Mesenchymal stem cell (in vitro differentiated cells and primary cell): Measurements from ENCODE around the gene CDH5.

ENCODE experiments used
- DNase-seq: peaks from one replicate; pipeline ENCODE4 v3.0.0-alpha.2; 2013
- H2AFZ ChIP-seq: one replicate; pipeline ENCODE4 v1.6.1; 2013; ENCODE audit warnings: low read depth, mild to moderate bottlenecking, control low read depth, inconsistent platforms, low read length, moderate library complexity
- H2AK5ac ChIP-seq: 2 replicates; pipeline ENCODE4 v1.6.1; 2013; ENCODE audit warnings: low read length, moderate library complexity, mild to moderate bottlenecking, inconsistent platforms; ENCODE audit not compliant: severe bottlenecking
- H2BK120ac ChIP-seq: one replicate; pipeline ENCODE4 v1.6.1; 2013; ENCODE audit warnings: low read depth, mild to moderate bottlenecking, inconsistent platforms, low read length, moderate library complexity
- H2BK12ac ChIP-seq, 2 experiments: one replicate each; pipeline ENCODE4 v1.6.1; 2013; ENCODE audit warnings: inconsistent platforms in 2 of 2, low read length in 2 of 2, mild to moderate bottlenecking in 2 of 2, moderate library complexity in 2 of 2, control low read depth in 1 of 2
- H2BK15ac ChIP-seq: one replicate; pipeline ENCODE4 v1.6.1; 2013; ENCODE audit warnings: mild to moderate bottlenecking, low read depth, inconsistent platforms; ENCODE audit not compliant: poor library complexity, severe bottlenecking
- H2BK5ac ChIP-seq: 2 replicates; pipeline ENCODE4 v1.6.1; 2013; ENCODE audit warnings: low read depth, mild to moderate bottlenecking, low read length, control low read depth, inconsistent platforms; ENCODE audit not compliant: poor library complexity, severe bottlenecking
- H3K14ac ChIP-seq, 2 experiments: one replicate each; pipeline ENCODE4 v1.6.1; 2013; ENCODE audit warnings: inconsistent platforms in 2 of 2, low read length in 2 of 2, control low read depth in 1 of 2, mild to moderate bottlenecking in 1 of 2, moderate library complexity in 1 of 2
- H3K18ac ChIP-seq, 2 experiments: one replicate each; pipeline ENCODE4 v1.6.1; 2013; ENCODE audit warnings: inconsistent platforms in 2 of 2, low read length in 2 of 2, control low read depth in 1 of 2, low read depth in 1 of 2, mild to moderate bottlenecking in 1 of 2
- H3K23ac ChIP-seq, 2 experiments: one replicate each; pipeline ENCODE4 v1.6.1; 2013; ENCODE audit warnings: inconsistent platforms in 2 of 2, low read length in 2 of 2, mild to moderate bottlenecking in 2 of 2, moderate library complexity in 2 of 2, control low read depth in 1 of 2
- H3K27ac ChIP-seq: 2 replicates; pipeline ENCODE4 v1.5.1; 2013; ENCODE audit warnings: mild to moderate bottlenecking, moderate library complexity, low read length, control low read depth, inconsistent platforms; ENCODE audit not compliant: poor library complexity, severe bottlenecking
- H3K27me3 ChIP-seq, 2 experiments: 2 replicates each; pipeline versions ENCODE4 v1.6.1 to v1.7.0; 2013; ENCODE audit warnings: low read length in 2 of 2, mild to moderate bottlenecking in 2 of 2, moderate library complexity in 2 of 2, control low read depth in 1 of 2, inconsistent platforms in 1 of 2; ENCODE audit not compliant: control insufficient read depth in 1 of 2, insufficient read depth in 1 of 2
- H3K36me3 ChIP-seq, 2 experiments: 2 replicates each; pipeline versions ENCODE4 v1.6.1 to v1.7.0; 2013; ENCODE audit warnings: low read length in 2 of 2, control low read depth in 1 of 2, inconsistent platforms in 1 of 2, low read depth in 1 of 2, mild to moderate bottlenecking in 1 of 2; ENCODE audit not compliant: insufficient read depth in 2 of 2, control insufficient read depth in 1 of 2
- H3K4ac ChIP-seq, 2 experiments: one replicate each; pipeline ENCODE4 v1.6.1; 2013; ENCODE audit warnings: inconsistent platforms in 2 of 2, low read length in 2 of 2, mild to moderate bottlenecking in 2 of 2, moderate library complexity in 2 of 2, control low read depth in 1 of 2, low read depth in 1 of 2
- H3K4me1 ChIP-seq: 2 replicates; pipeline ENCODE4 v1.6.1; 2013; ENCODE audit warnings: low read depth, low read length, control low read depth; ENCODE audit not compliant: control insufficient read depth, insufficient read depth
- H3K4me2 ChIP-seq: 2 replicates; pipeline ENCODE4 v1.6.1; 2013; ENCODE audit warnings: low read length, mild to moderate bottlenecking, inconsistent platforms; ENCODE audit not compliant: poor library complexity, severe bottlenecking
- H3K4me3 ChIP-seq, 2 experiments: 2 replicates each; pipeline versions ENCODE4 v1.5.1 to v1.7.0; 2013; ENCODE audit warnings: low read length in 2 of 2, mild to moderate bottlenecking in 2 of 2, control low read depth in 1 of 2, low read depth in 1 of 2; ENCODE audit not compliant: insufficient read depth in 1 of 2
- H3K79me1 ChIP-seq: replicated peaks from 2 replicates; pipeline ENCODE4 v1.6.1; 2013; ENCODE audit warnings: mild to moderate bottlenecking, control low read depth, low read length, inconsistent platforms; ENCODE audit not compliant: poor library complexity, severe bottlenecking
- H3K9ac ChIP-seq: 2 replicates; pipeline ENCODE4 v1.7.0; 2013; ENCODE audit warnings: mild to moderate bottlenecking, low read length, moderate library complexity
- H3K9me3 ChIP-seq: 2 replicates; pipeline ENCODE4 v1.7.0; 2013; ENCODE audit warnings: mild to moderate bottlenecking, low read length; ENCODE audit not compliant: control insufficient read depth
- H4K8ac ChIP-seq: one replicate; pipeline ENCODE4 v1.6.1; 2013; ENCODE audit warnings: inconsistent platforms, mild to moderate bottlenecking, low read length, moderate library complexity
- H4K91ac ChIP-seq: one replicate; pipeline ENCODE4 v1.6.1; 2013; ENCODE audit warnings: mild to moderate bottlenecking, low read length, inconsistent platforms
- WGBS: methylation state at CpG from one replicate; pipeline ENCODE4 v1.1.7; 2013; ENCODE audit warnings: mixed read lengths; 5-methylcytosine and 5-hydroxymethylcytosine counted together

CDH5 gene

GRCh38 chr16:66370786-66371684, 4.5 kb downstream of the CDH5 start:
- H3K4me1 ChIP-seq: peaks cover 4% of the 10 kb centered on the region

GRCh38 chr16:66372078-66372897, 5.8 kb downstream of the CDH5 start:
- Histone ChIP-seq H3K9ac (no peak overlapping the region), H4K91ac (no peak overlapping the region), H3K4ac (no peak overlapping the region), H3K4me3 (no peak overlapping the region), H3K9me3 (no peaks in the 10 kb centered on the region), H3K4me2 (no peak overlapping the region), H3K14ac (peak overlapping the region in 1 of 2 experiments; percentile 29), H2AK5ac (no peak overlapping the region), H3K36me3 (no peaks in the 10 kb centered on the region), H2BK120ac (peak overlapping the region; percentile 15), H3K27ac (no peak overlapping the region), H3K23ac (no peak overlapping the region), H2BK15ac (peak overlapping the region; percentile 56), H3K27me3 (peaks cover 0 to 35% of the 10 kb centered on the region in 2 experiments), H2BK12ac (no peak overlapping the region), H3K4me1 (peaks cover 9% of the 10 kb centered on the region), H3K79me1 (no peaks in the 10 kb centered on the region), H2BK5ac (no peak overlapping the region), H4K8ac (no peak overlapping the region), H3K18ac (no peak overlapping the region), H2AFZ (no peak overlapping the region)
- WGBS: 89% methylated on average over 15 of the region's 15 CpGs
- no peak for DNase-seq

More at GRCh38 chr16:66370786-66371684, 4.5 kb downstream of the CDH5 start:
- Histone ChIP-seq H2BK15ac (no peak overlapping the region), H3K9ac (no peak overlapping the region), H2BK120ac (no peak overlapping the region), H3K27ac (no peak overlapping the region), H2AK5ac (no peak overlapping the region), H3K36me3 (no peaks in the 10 kb centered on the region), H2BK5ac (no peak overlapping the region), H3K9me3 (no peaks in the 10 kb centered on the region), H4K8ac (no peak overlapping the region), H3K23ac (no peak overlapping the region), H3K27me3 (peaks cover 0 to 47% of the 10 kb centered on the region in 2 experiments), H4K91ac (no peak overlapping the region), H3K4ac (no peak overlapping the region), H3K79me1 (no peaks in the 10 kb centered on the region), H2AFZ (no peak overlapping the region), H3K4me2 (no peak overlapping the region), H3K14ac (no peak overlapping the region), H2BK12ac (no peak overlapping the region), H3K18ac (no peak overlapping the region), H3K4me3 (no peak overlapping the region)
- 85% methylated on average over 9 of the region's 9 CpGs for WGBS
- no peak for DNase-seq

DNA sequence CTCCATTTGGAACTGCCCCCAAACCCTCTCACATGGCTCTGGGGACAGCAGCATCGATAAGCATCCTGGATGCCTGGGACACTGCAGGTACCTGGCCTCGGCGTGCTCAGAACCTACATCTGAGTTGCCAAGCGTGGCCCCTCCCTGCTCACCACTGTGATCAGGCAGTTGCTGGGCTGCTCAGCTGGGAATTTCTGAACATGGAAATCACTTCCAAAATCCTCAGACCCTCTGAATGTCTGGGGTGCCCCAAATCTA, 6.3 kb downstream of the CDH5 start:
- no peak overlapping the region for H2BK5ac ChIP-seq
- H2AFZ ChIP-seq: no peak overlapping the region
- no peak overlapping the region for H3K4me2 ChIP-seq
- no peak overlapping the region for H3K18ac ChIP-seq
- H3K9me3 ChIP-seq: no peaks in the 10 kb centered on the region
- no peak overlapping the region for H3K4me3 ChIP-seq
- no peak overlapping the region for H4K91ac ChIP-seq
- peaks cover 9% of the 10 kb centered on the region for H3K4me1 ChIP-seq
- no peak overlapping the region for H3K9ac ChIP-seq
- H4K8ac ChIP-seq: no peak overlapping the region
- no peak overlapping the region for H2BK12ac ChIP-seq
- no peaks in the 10 kb centered on the region for H3K79me1 ChIP-seq
- H2BK15ac ChIP-seq: no peak overlapping the region
- no peak overlapping the region for H3K23ac ChIP-seq
- H3K14ac ChIP-seq: peak overlapping the region in 1 of 2 experiments; percentile 29
- H3K27ac ChIP-seq: no peak overlapping the region
- no peak overlapping the region for H2AK5ac ChIP-seq
- no peak overlapping the region for H3K4ac ChIP-seq
- H3K27me3 ChIP-seq: peaks cover 0 to 35% of the 10 kb centered on the region in 2 experiments
- DNase-seq: no peak
- no peak overlapping the region for H2BK120ac ChIP-seq
- WGBS: 95% methylated on average over 4 of the region's 4 CpGs
- H3K36me3 ChIP-seq: no peaks in the 10 kb centered on the region

GRCh38 chr16:66373667-66374066, 7.2 kb downstream of the CDH5 start:
- H3K9me3 ChIP-seq: no peaks in the 10 kb centered on the region
- no peak for DNase-seq

More at GRCh38 chr16:66373667-66374066, 7.2 kb downstream of the CDH5 start:
- Histone ChIP-seq H2BK15ac (no peak overlapping the region), H4K8ac (no peak overlapping the region), H3K36me3 (no peaks in the 10 kb centered on the region), H2BK120ac (no peak overlapping the region), H4K91ac (no peak overlapping the region), H3K23ac (no peak overlapping the region), H3K27me3 (peaks cover 0 to 32% of the 10 kb centered on the region in 2 experiments), H2BK5ac (no peak overlapping the region), H3K9ac (no peak overlapping the region), H3K14ac (no peak overlapping the region), H2AFZ (no peak overlapping the region), H2AK5ac (no peak overlapping the region), H3K79me1 (no peaks in the 10 kb centered on the region), H3K4me3 (no peak overlapping the region), H3K4ac (no peak overlapping the region), H3K4me1 (peaks cover 7% of the 10 kb centered on the region), H3K18ac (no peak overlapping the region), H3K27ac (no peak overlapping the region), H2BK12ac (no peak overlapping the region), H3K4me2 (no peak overlapping the region)
- 90% methylated on average over 5 of the region's 5 CpGs for WGBS
